Rectal smooth muscle tissue (tissue), 1 donor: Measurements from ENCODE around the gene CACNA2D3.

Experiments
- H3K27ac ChIP-seq: one replicate; pipeline ENCODE4 v1.7.0; 2013; ENCODE audit warnings: low read depth, low read length, inconsistent platforms
- H3K27me3 ChIP-seq: one replicate; pipeline ENCODE4 v1.7.0; 2013; ENCODE audit warnings: low read length; ENCODE audit not compliant: control insufficient read depth, insufficient read depth
- H3K36me3 ChIP-seq: one replicate; pipeline ENCODE4 v1.7.0; 2013; ENCODE audit warnings: low read length; ENCODE audit not compliant: control insufficient read depth, insufficient read depth
- H3K4me1 ChIP-seq: one replicate; pipeline ENCODE4 v1.7.0; 2013; ENCODE audit warnings: low read length; ENCODE audit not compliant: control insufficient read depth, insufficient read depth
- H3K4me3 ChIP-seq: one replicate; pipeline ENCODE4 v1.7.0; 2013; ENCODE audit warnings: low read length
- H3K9ac ChIP-seq: one replicate; pipeline ENCODE4 v1.7.0; 2013; ENCODE audit warnings: low read length

The CACNA2D3 gene

DNA sequence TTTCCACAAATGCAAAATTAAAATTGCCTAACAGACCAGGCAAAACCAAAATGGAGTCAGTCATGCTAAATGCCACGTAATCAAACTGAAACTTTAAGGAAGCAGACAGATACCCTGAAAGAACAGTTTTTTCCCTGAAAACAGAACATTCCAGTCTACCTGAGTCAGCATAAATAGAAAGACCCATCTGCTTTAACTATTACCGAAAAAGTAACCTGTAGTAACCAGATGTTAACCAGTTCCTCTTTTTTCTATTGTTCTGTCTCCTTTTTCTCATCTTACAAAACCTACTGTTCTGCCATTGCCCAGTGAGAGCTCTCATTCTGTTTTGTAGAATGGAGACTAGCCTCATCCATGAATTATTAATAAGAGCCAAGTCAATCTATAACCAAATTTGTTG, 286.0 kb downstream of the CACNA2D3 start:
- Histone ChIP-seq H3K4me3 (no peak overlapping the region), H3K9ac (no peak overlapping the region), H3K27ac (no peak overlapping the region)

DNA sequence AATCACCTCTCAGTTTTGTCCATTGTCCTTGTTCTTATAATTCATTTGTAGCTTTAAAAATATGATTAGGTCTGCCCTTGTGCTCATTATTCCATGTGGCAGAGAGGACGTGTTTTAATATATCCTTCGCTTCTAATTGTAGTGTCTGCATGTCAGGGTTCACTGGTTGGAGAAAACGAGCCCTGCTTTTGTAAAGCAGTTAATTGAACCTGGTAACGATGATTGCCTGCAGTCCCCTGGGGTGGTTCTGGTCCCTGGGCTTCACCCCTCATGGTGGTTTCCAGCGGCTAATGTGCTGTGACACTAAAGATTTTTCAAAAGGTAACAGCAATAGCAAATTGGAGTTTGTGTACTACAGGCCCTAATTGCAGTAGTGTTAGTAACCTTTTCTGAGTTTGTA, 299.6 kb downstream of the CACNA2D3 start:
- H3K27ac ChIP-seq, result no peak overlapping the region
- H3K4me3 ChIP-seq, result no peak overlapping the region
- H3K4me1 ChIP-seq, result peaks cover 3% of the 10 kb centered on the region
- H3K36me3 ChIP-seq, result no peaks in the 10 kb centered on the region
- H3K27me3 ChIP-seq, result no peaks in the 10 kb centered on the region
- H3K9ac ChIP-seq, result no peak overlapping the region

More for the DNA sequence above, 286.0 kb downstream of the CACNA2D3 start:
- Histone ChIP-seq H3K4me1 (no peaks in the 10 kb centered on the region), H3K36me3 (no peaks in the 10 kb centered on the region), H3K27me3 (no peaks in the 10 kb centered on the region)

DNA sequence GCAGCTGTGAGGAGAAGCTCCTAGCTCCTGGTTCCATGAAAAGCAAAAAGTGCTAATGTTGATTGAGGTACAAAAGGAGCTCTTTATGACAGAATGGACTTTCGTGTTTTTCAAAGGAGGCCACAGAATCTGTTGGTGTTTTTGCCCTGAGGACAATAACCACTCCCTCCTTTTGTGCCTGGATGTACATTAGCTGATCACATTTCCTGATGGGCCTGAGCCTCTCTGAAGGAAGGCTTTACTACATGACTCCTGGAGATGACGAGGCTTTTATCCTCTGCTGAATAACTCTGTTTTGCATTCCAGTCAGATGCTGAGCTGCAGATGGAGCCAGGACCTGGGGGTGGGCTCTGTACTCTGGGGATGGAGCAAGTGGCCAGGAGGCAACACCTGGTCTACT, 301.9 kb downstream of the CACNA2D3 start:
- Histone ChIP-seq H3K27ac (no peak overlapping the region), H3K27me3 (no peaks in the 10 kb centered on the region), H3K36me3 (no peaks in the 10 kb centered on the region), H3K4me3 (no peak overlapping the region), H3K9ac (no peak overlapping the region), H3K4me1 (peaks cover 12% of the 10 kb centered on the region)

DNA sequence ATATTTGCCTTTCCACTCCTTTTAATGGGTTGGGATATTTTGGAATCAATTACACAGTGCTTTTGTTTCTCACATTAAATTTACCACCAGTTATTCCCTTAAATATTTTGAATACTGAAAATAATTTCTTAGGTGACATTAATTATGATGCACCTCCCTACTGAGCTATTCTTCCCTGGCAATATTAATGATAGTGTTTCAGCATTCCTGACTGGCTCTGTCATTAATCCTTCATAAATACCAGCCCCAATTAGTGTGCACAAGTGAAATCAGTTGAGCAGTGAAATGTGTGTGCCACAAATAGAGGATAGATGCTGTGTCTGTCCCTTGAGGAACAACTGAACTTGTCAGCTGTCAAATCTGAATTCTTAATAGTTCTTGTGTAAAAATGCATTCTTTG, 304.0 kb downstream of the CACNA2D3 start:
- Histone ChIP-seq H3K27ac (no peak overlapping the region), H3K4me3 (no peak overlapping the region), H3K27me3 (no peaks in the 10 kb centered on the region), H3K36me3 (no peaks in the 10 kb centered on the region), H3K4me1 (peaks cover 12% of the 10 kb centered on the region), H3K9ac (no peak overlapping the region)

DNA sequence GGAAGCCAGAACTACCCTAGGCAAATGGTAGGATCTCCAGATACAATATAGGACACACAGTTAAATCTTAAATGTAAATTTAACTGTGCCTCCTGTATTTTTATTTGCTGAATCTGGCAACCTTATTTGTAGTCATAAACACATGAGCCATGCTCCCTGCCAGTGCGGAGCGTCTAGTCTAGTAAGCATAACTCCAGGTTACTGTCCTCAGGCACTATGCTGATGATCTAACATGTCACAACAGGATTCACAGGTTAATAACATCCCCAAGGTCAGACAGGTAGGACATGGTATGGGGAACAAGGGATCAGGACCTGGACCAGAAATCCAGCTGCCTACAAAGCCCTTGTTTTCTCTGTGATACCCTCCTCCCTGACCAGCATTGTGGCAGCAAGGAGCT, 305.1 kb downstream of the CACNA2D3 start:
- H3K9ac ChIP-seq, result no peak overlapping the region
- H3K4me3 ChIP-seq, result no peak overlapping the region

DNA sequence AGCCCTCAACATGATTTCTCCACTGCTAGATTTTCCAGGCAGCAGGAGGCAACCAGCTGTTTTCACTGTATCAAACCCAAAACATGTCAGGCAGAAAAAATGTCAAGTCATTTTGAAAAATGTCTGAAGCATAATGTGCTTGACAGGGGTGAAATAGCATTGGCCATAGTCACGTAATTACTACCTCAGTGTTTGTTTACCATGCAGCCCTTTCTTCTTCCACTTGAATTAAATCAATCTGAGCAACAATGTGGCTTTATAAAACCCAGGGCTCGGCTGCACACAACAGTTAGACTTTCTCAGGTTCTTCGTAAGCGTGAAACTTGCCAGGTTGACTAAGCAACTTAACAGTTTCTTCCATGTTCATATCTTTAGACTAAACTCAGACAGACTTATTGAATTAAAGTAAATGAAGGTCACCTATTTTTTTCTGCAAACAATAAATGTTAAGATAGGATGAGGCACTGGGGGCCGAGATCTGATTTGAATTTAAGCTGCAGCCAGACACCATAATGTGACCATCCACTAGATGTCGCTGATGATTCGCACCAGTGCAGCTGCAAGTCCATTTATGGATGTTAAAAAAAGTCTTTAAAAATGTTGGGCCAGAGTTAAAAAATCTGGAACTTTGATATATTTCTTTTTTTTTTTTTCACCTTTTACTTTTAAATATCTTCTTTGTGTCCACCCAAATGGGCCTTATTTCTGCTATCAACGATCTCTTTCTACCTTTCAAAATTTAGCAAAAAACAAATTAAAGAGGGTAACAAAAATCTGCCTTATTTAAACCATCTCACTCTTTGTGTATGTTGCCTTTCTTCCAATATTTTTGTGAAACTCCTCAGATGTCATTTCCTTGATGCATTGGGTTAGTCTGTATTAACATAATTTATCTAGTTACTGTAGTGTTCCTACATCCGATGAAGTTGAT, 305.9 kb downstream of the CACNA2D3 start:
- Histone ChIP-seq H3K36me3 (no peaks in the 10 kb centered on the region), H3K27ac (no peak overlapping the region), H3K4me1 (peaks cover 12% of the 10 kb centered on the region), H3K27me3 (no peaks in the 10 kb centered on the region), H3K9ac (no peak overlapping the region), H3K4me3 (no peak overlapping the region)

More for the DNA sequence above, 305.1 kb downstream of the CACNA2D3 start:
- Histone ChIP-seq H3K4me1 (peaks cover 12% of the 10 kb centered on the region), H3K27me3 (no peaks in the 10 kb centered on the region), H3K27ac (no peak overlapping the region), H3K36me3 (no peaks in the 10 kb centered on the region)

DNA sequence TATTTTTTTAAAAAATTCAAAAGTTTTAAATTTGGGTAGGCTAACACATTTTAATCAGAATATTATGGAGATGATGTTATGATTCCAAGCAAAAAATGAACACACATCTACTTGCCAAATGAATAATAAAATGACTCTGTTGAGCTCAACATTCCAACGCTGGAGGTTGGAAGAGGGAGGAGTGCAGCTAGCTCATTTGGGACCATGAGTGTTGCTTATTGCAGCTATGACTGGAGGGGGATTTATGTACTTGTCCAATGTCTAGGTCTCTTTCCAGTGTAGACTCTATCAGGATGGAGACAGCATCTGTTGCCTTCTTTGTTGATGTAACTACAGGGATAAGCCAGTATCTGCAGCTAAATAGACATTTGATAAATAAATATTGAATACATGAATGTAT, 310.6 kb downstream of the CACNA2D3 start:
- no peaks in the 10 kb centered on the region for H3K36me3 ChIP-seq

DNA sequence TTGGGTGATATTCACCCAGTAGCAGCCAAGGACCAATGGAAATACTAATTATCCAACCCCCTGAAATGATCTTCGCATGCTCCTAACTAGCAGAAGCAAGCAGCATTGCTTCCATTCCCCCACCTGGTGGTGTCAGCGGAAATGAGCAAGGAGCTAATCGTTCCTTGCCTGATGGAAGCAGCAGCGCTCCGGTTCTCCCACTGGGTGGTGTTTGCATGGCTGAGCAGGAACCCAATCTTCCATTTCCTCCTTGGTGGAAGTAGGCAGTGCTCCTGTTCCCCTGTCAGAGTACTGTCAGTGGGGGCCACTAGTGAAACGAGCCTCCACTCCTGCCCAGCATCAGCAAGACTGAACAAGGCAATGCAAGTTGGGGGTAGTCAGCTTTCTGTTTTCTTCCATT, 311.5 kb downstream of the CACNA2D3 start:
- no peak overlapping the region for H3K9ac ChIP-seq
- H3K27ac ChIP-seq, result no peak overlapping the region
- no peak overlapping the region for H3K4me3 ChIP-seq
- no peaks in the 10 kb centered on the region for H3K27me3 ChIP-seq
- no peaks in the 10 kb centered on the region for H3K4me1 ChIP-seq
- H3K36me3 ChIP-seq, result no peaks in the 10 kb centered on the region

More for the DNA sequence above, 310.6 kb downstream of the CACNA2D3 start:
- Histone ChIP-seq H3K4me3 (no peak overlapping the region), H3K9ac (no peak overlapping the region), H3K27me3 (no peaks in the 10 kb centered on the region), H3K4me1 (peaks cover 2% of the 10 kb centered on the region), H3K27ac (no peak overlapping the region)

DNA sequence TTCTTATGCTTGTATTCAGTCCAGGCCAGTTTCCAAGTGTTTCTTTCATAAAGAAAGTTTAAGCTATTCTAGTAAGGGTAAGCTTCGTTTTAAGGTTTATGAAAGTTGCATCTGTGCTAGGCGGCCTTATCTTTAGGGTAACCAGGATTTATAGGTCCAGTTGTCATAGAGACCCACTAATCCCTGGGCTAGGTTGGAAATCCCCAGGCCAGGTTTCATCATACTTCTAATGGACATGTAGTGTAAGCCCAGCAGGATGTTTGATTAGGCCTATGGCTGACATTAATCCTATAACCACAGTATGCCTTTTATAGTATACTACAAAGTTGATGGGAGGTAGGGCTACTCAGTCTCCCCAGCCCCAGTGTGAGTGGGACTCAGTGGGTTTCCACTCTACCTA, 312.4 kb downstream of the CACNA2D3 start:
- Histone ChIP-seq H3K27me3 (no peaks in the 10 kb centered on the region), H3K4me3 (no peak overlapping the region), H3K9ac (no peak overlapping the region), H3K36me3 (no peaks in the 10 kb centered on the region), H3K4me1 (no peaks in the 10 kb centered on the region), H3K27ac (no peak overlapping the region)

DNA sequence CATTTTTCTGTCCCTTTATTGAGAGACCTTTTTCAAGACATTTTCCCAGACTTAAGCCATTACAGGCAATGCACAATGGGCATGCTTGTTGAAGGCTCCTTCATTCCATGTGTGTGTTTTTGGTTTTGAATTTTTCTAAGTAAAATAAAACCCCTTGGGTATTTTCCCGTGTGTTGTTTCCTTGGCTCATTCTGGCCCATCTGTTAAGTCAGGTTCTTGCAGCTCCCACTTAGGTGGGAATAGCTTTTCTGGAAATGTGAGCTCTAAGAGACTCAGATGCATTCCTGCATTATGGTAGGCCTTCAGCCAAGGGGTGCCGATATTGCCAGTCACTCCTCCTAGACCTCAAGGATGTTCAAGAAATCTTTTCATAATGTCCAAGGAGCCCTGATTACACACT, 314.9 kb downstream of the CACNA2D3 start:
- no peak overlapping the region for H3K9ac ChIP-seq

DNA sequence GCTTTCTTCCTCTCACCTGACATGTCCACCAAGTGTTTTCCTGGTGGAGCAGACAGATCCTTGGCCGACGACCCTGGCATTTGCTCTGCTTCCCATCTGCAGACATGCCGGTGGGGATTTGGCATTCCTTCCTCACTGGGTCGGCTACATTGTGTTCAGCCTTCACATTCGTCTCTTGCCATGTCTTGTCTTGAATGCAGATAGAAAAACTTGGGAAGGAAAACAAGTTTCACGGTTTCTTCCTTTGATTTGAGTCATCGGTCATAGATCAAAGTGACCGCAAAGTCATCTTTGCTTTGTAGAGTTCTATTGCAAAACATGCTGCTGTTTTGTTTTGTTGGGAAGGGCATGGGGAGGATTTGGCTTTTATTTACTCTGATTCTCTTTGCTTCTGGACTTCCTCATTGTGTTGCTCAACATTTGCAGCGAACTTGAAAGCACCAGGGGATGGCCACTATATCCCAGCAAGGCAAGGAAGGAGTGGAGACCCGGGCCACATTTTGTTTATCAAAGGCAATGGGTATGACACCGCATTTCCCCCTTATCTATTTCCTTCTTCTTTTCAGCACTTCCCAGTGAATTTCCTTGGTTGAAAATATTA, 321.3 kb downstream of the CACNA2D3 start:
- Histone ChIP-seq H3K27ac (no peak overlapping the region), H3K27me3 (no peaks in the 10 kb centered on the region), H3K9ac (no peak overlapping the region), H3K4me3 (no peak overlapping the region), H3K4me1 (no peaks in the 10 kb centered on the region), H3K36me3 (no peaks in the 10 kb centered on the region)

More for the DNA sequence above, 314.9 kb downstream of the CACNA2D3 start:
- no peaks in the 10 kb centered on the region for H3K4me1 ChIP-seq
- no peak overlapping the region for H3K27ac ChIP-seq
- H3K36me3 ChIP-seq, result no peaks in the 10 kb centered on the region
- no peak overlapping the region for H3K4me3 ChIP-seq
- no peaks in the 10 kb centered on the region for H3K27me3 ChIP-seq

DNA sequence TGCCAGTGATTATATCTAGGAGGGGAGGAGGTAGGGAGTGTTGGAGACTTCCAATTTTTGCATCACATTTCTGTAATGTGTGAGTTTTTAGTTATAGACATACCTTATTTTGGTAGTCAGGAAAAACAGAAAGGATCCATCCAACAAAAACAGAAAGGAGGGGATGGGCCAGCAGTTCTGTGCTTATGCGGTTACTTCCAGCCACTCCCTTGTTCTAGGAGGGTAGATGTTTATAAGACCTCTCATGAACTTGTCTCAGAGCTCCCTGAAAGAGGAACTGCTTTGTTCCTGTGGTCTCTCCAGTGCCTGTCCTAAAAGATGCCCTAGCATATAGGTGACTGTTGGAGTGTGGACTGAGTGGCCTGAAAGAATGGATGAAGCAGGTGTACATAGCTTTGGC, 323.3 kb downstream of the CACNA2D3 start:
- Histone ChIP-seq H3K4me1 (no peaks in the 10 kb centered on the region), H3K4me3 (no peak overlapping the region), H3K27me3 (no peaks in the 10 kb centered on the region), H3K9ac (no peak overlapping the region), H3K36me3 (no peaks in the 10 kb centered on the region), H3K27ac (no peak overlapping the region)

DNA sequence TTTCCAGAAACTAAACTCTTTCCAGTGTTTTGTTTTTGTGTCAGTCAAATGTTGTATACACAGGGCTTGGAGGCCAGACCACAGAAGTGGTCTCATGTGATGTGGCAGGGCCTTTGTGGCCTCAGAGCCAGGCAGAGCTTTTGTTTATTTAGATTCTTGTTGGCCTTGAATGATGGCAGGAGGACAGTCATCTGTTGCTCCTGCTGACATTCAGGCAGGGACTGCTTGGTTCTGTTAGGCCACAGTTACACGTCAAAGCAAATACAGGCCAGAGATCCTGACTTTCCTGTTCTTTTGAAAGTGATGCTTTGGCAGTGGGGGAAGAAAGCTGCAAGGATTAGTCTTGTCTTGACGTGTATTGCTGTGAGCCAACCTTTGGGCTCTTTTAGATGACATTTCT, 325.1 kb downstream of the CACNA2D3 start:
- H3K4me3 ChIP-seq, result no peak overlapping the region
- no peak overlapping the region for H3K27ac ChIP-seq
- no peaks in the 10 kb centered on the region for H3K36me3 ChIP-seq
- H3K4me1 ChIP-seq, result no peaks in the 10 kb centered on the region
- H3K27me3 ChIP-seq, result no peaks in the 10 kb centered on the region
- no peak overlapping the region for H3K9ac ChIP-seq
